OCI-LY1 (cell line): ENCODE results near the gene ITPK1.

Source experiments
- CTCF ChIP-seq: fragments of 200-600 bp; sonication (generic), shearing (Covaris generic); IDR thresholded peaks from 2 replicates; pipeline ENCODE4 v1.5.1; 2017; ENCODE audit warnings: mild to moderate bottlenecking, antibody characterized with exemption, low read length, moderate library complexity, mixed read lengths
- EZH2 ChIP-seq: fragments of 200-600 bp; sonication (generic), shearing (Covaris generic); IDR thresholded peaks from 2 replicates; pipeline ENCODE4 v1.8.0; 2017; ENCODE audit warnings: borderline replicate concordance, mixed run types, mild to moderate bottlenecking, antibody characterized with exemption, low read length, moderate library complexity, mixed read lengths

GRCh38 chr14:92948647-92949046 is 167.1 kb downstream of the ITPK1 start:
- no peak for TF ChIP-seq CTCF
- no peak for TF ChIP-seq EZH2
